ENCODE results near the gene DIAPH3. TPM values are rescaled to one million over a fixed set of nuclear protein-coding genes. Genes with fewer than 3 reads are reported as not detected.

Gene DIAPH3
- total RNA-seq, 1 experiment from 2014 or later = 33.9 TPM

GRCh38 chr13:60013166-60013565 is 150.6 kb downstream of the DIAPH3 start:
- Histone ChIP-seq H3K4me1 (replicated peaks) (no peaks in the 10 kb centered on the region), H3K27me3 (replicated peaks) (no peaks in the 10 kb centered on the region), H3K27ac (no peak overlapping the region), H3K36me3 (peaks cover 18% of the 10 kb centered on the region), H3K4me3 (no peak overlapping the region), H3K9me3 (replicated peaks) (no peaks in the 10 kb centered on the region)
- no peak for DNase-seq (ENCODE audit: low read depth in 1 of 2, low spot score in 2 of 2)

GRCh38 chr13:60012488-60012887 is 151.2 kb downstream of the DIAPH3 start:
- DNase-seq (ENCODE audit: low read depth in 1 of 2, low spot score in 2 of 2) = no peak
- Histone ChIP-seq H3K4me1 (replicated peaks) (no peaks in the 10 kb centered on the region), H3K27me3 (replicated peaks) (no peaks in the 10 kb centered on the region), H3K9me3 (replicated peaks) (no peaks in the 10 kb centered on the region), H3K27ac (no peak overlapping the region), H3K4me3 (no peak overlapping the region), H3K36me3 (peaks cover 18% of the 10 kb centered on the region)

GRCh38 chr13:60009300-60010253 is 154.2 kb downstream of the DIAPH3 start:
- no peak for DNase-seq (ENCODE audit: low read depth in 1 of 2, low spot score in 2 of 2)
- Histone ChIP-seq H3K27me3 (replicated peaks) (no peaks in the 10 kb centered on the region), H3K4me1 (replicated peaks) (no peaks in the 10 kb centered on the region), H3K36me3 (peaks cover 16% of the 10 kb centered on the region), H3K4me3 (no peak overlapping the region), H3K27ac (no peak overlapping the region), H3K9me3 (replicated peaks) (no peaks in the 10 kb centered on the region)

GRCh38 chr13:60001889-60002288 is 161.8 kb downstream of the DIAPH3 start:
- Histone ChIP-seq H3K4me3 (no peak overlapping the region), H3K36me3 (peaks cover 21% of the 10 kb centered on the region), H3K9me3 (replicated peaks) (no peaks in the 10 kb centered on the region), H3K27ac (no peak overlapping the region), H3K27me3 (replicated peaks) (no peaks in the 10 kb centered on the region), H3K4me1 (replicated peaks) (no peaks in the 10 kb centered on the region)
- no peak for DNase-seq (ENCODE audit: low read depth in 1 of 2, low spot score in 2 of 2)

GRCh38 chr13:60000976-60001375 is 162.8 kb downstream of the DIAPH3 start:
- no peak for DNase-seq (ENCODE audit: low read depth in 1 of 2, low spot score in 2 of 2)
- Histone ChIP-seq H3K9me3 (replicated peaks) (no peaks in the 10 kb centered on the region), H3K4me1 (replicated peaks) (no peaks in the 10 kb centered on the region), H3K27ac (no peak overlapping the region), H3K36me3 (peaks cover 19% of the 10 kb centered on the region), H3K4me3 (no peak overlapping the region), H3K27me3 (replicated peaks) (no peaks in the 10 kb centered on the region)

GRCh38 chr13:60000081-60000480 is 163.6 kb downstream of the DIAPH3 start:
- no peak overlapping the region for H3K27ac ChIP-seq
- H3K4me3 ChIP-seq = no peak overlapping the region
- no peaks in the 10 kb centered on the region for H3K9me3 ChIP-seq (replicated peaks)
- H3K4me1 ChIP-seq (replicated peaks) = no peaks in the 10 kb centered on the region
- no peaks in the 10 kb centered on the region for H3K27me3 ChIP-seq (replicated peaks)
- DNase-seq (ENCODE audit: low read depth in 1 of 2, low spot score in 2 of 2) = no peak
- H3K36me3 ChIP-seq = peaks cover 22% of the 10 kb centered on the region

- Histone ChIP-seq H3K4me1 (replicated peaks) (no peaks in the 10 kb centered on the region), H3K27me3 (replicated peaks) (no peaks in the 10 kb centered on the region), H3K36me3 (peaks cover 22% of the 10 kb centered on the region), H3K9me3 (replicated peaks) (no peaks in the 10 kb centered on the region), H3K4me3 (no peak overlapping the region), H3K27ac (no peak overlapping the region)
- no peak for DNase-seq (ENCODE audit: low read depth in 1 of 2, low spot score in 2 of 2)
Measured at GRCh38 chr13:59997976-59998375, 165.8 kb downstream of the DIAPH3 start.

GRCh38 chr13:59996461-59996980 is 167.2 kb downstream of the DIAPH3 start:
- no peak overlapping the region for H3K27ac ChIP-seq
- H3K36me3 ChIP-seq = peaks cover 27% of the 10 kb centered on the region
- no peak for DNase-seq (ENCODE audit: low read depth in 1 of 2, low spot score in 2 of 2)
- no peak overlapping the region for H3K4me3 ChIP-seq
- no peaks in the 10 kb centered on the region for H3K27me3 ChIP-seq (replicated peaks)
- no peaks in the 10 kb centered on the region for H3K4me1 ChIP-seq (replicated peaks)
- H3K9me3 ChIP-seq (replicated peaks) = no peaks in the 10 kb centered on the region

GRCh38 chr13:59991395-59991794 is 172.3 kb downstream of the DIAPH3 start:
- Histone ChIP-seq H3K9me3 (replicated peaks) (no peaks in the 10 kb centered on the region), H3K27ac (no peak overlapping the region), H3K4me1 (replicated peaks) (no peaks in the 10 kb centered on the region), H3K36me3 (peaks cover 36% of the 10 kb centered on the region), H3K4me3 (no peak overlapping the region), H3K27me3 (replicated peaks) (no peaks in the 10 kb centered on the region)
- DNase-seq (ENCODE audit: low read depth in 1 of 2, low spot score in 2 of 2) = no peak

GRCh38 chr13:59982631-59983382 is 180.9 kb downstream of the DIAPH3 start:
- Histone ChIP-seq H3K36me3 (peaks cover 15% of the 10 kb centered on the region), H3K27me3 (replicated peaks) (no peaks in the 10 kb centered on the region), H3K4me1 (replicated peaks) (no peaks in the 10 kb centered on the region; the same call in 1 of the 2 replicates), H3K4me3 (no peak overlapping the region), H3K9me3 (replicated peaks) (no peaks in the 10 kb centered on the region), H3K27ac (no peak overlapping the region)
- DNase-seq (ENCODE audit: low read depth in 1 of 2, low spot score in 2 of 2) = no peak

GRCh38 chr13:59979589-59979988 is 184.1 kb downstream of the DIAPH3 start:
- H3K9me3 ChIP-seq (replicated peaks) = no peaks in the 10 kb centered on the region
- no peaks in the 10 kb centered on the region; the same call in 1 of the 2 replicates for H3K4me1 ChIP-seq (replicated peaks)
- H3K27ac ChIP-seq = no peak overlapping the region
- no peaks in the 10 kb centered on the region for H3K27me3 ChIP-seq (replicated peaks)
- H3K4me3 ChIP-seq = no peak overlapping the region
- no peak for DNase-seq (ENCODE audit: low read depth in 1 of 2, low spot score in 2 of 2)
- H3K36me3 ChIP-seq = peaks cover 21% of the 10 kb centered on the region

GRCh38 chr13:59978862-59979261 is 184.9 kb downstream of the DIAPH3 start:
- Histone ChIP-seq H3K4me3 (no peak overlapping the region), H3K4me1 (replicated peaks) (no peaks in the 10 kb centered on the region; the same call in 1 of the 2 replicates), H3K27me3 (replicated peaks) (no peaks in the 10 kb centered on the region), H3K9me3 (replicated peaks) (no peaks in the 10 kb centered on the region), H3K36me3 (peaks cover 29% of the 10 kb centered on the region), H3K27ac (no peak overlapping the region)
- DNase-seq (ENCODE audit: low read depth in 1 of 2, low spot score in 2 of 2) = no peak

- H3K27me3 ChIP-seq (replicated peaks) = no peaks in the 10 kb centered on the region
- H3K4me1 ChIP-seq (replicated peaks) = no peaks in the 10 kb centered on the region
- no peak overlapping the region for H3K27ac ChIP-seq
- H3K4me3 ChIP-seq = no peak overlapping the region
- H3K9me3 ChIP-seq (replicated peaks) = no peaks in the 10 kb centered on the region
- peaks cover 31% of the 10 kb centered on the region for H3K36me3 ChIP-seq
- DNase-seq (ENCODE audit: low read depth in 1 of 2, low spot score in 2 of 2) = no peak
Measured at GRCh38 chr13:59976856-59977255, 186.9 kb downstream of the DIAPH3 start.

Measured in SJSA1 (cell line).